NCI-H2196 (cell line): Measurements from ENCODE around the gene ATP1A4.
"Not testable (repeated sequence)": the region's sequence is repeated elsewhere in the genome, so short reads cannot be mapped to it uniquely, and the experiment has no call there.

ENCODE experiments used
- DNase-seq: peaks from one replicate; lab custom pipeline; 2025; ENCODE audit not compliant: unreplicated experiment; lab: John Stamatoyannopoulos, UW

Gene ATP1A4

GRCh38 chr1:160151303-160151702 is at the start of gene ATP1A4:
Gene ATP1A4 (plus strand): TSS chr1:160151603. CDS start chr1:160152041, 438 bp downstream.
- no peak for DNase-seq

- no peak for DNase-seq
These were observed 49.5 kb upstream of the ATP1A4 start for GRCh38 chr1:160101717-160102522.

GRCh38 chr1:160103658-160104408 is 47.6 kb upstream of the ATP1A4 start:
- no peak for DNase-seq

- DNase-seq: no peak
These were observed 46.9 kb upstream of the ATP1A4 start for GRCh38 chr1:160104486-160104885.

- no peak for DNase-seq
These were observed 46.2 kb upstream of the ATP1A4 start for GRCh38 chr1:160105155-160105554.

- DNase-seq: no peak
These were observed 43.9 kb upstream of the ATP1A4 start for GRCh38 chr1:160107512-160107911.

- no peak for DNase-seq
These were observed 42.3 kb upstream of the ATP1A4 start for GRCh38 chr1:160108888-160109662.

GRCh38 chr1:160109686-160110085 is 41.7 kb upstream of the ATP1A4 start:
- no peak for DNase-seq

GRCh38 chr1:160111462-160111861 is 39.9 kb upstream of the ATP1A4 start:
- not testable (repeated sequence) for DNase-seq

- no peak for DNase-seq
These were observed 39.0 kb upstream of the ATP1A4 start for GRCh38 chr1:160112357-160112756.

GRCh38 chr1:160113407-160113806 is 38.0 kb upstream of the ATP1A4 start:
- DNase-seq: no peak

GRCh38 chr1:160114085-160114484 is 37.3 kb upstream of the ATP1A4 start:
- DNase-seq: no peak

- no peak for DNase-seq
These were observed 35.7 kb upstream of the ATP1A4 start, which contains the start of gene ATP1A2 for GRCh38 chr1:160115545-160116282. Gene ATP1A2 (plus strand): TSS chr1:160115759. CDS start chr1:160115862, 103 bp downstream.

GRCh38 chr1:160116283-160117147 is 34.9 kb upstream of the ATP1A4 start:
- no peak for DNase-seq

GRCh38 chr1:160117300-160117699 is 34.1 kb upstream of the ATP1A4 start:
- no peak for DNase-seq

GRCh38 chr1:160117709-160118183 is 33.7 kb upstream of the ATP1A4 start:
- DNase-seq: no peak

GRCh38 chr1:160118928-160119327 is 32.5 kb upstream of the ATP1A4 start:
- no peak for DNase-seq

GRCh38 chr1:160120797-160121196 is 30.6 kb upstream of the ATP1A4 start:
- DNase-seq: no peak

GRCh38 chr1:160121388-160121787 is 30.0 kb upstream of the ATP1A4 start:
- DNase-seq: no peak
